Hematopoietic multipotent progenitor cell treated with erythropoietin and hydrocortisone succinate and interleukin-3 and kit ligand, for 17 days (in vitro differentiated cells): ENCODE results near the gene GATB.
"Not testable (repeated sequence)": the region's sequence is repeated elsewhere in the genome, so short reads cannot be mapped to it uniquely, and the experiment has no call there.

Source experiments
- DNase-seq: peaks from one replicate; pipeline ENCODE4 v3.0.0-alpha.2; 2015; ENCODE audit warnings: low spot score

The GATB gene

GRCh38 chr4:151784706-151785105, 23.9 kb upstream of the GATB start:
- DNase-seq: no peak

- no peak for DNase-seq
Measured at GRCh38 chr4:151783867-151784266, 23.1 kb upstream of the GATB start.

DNA sequence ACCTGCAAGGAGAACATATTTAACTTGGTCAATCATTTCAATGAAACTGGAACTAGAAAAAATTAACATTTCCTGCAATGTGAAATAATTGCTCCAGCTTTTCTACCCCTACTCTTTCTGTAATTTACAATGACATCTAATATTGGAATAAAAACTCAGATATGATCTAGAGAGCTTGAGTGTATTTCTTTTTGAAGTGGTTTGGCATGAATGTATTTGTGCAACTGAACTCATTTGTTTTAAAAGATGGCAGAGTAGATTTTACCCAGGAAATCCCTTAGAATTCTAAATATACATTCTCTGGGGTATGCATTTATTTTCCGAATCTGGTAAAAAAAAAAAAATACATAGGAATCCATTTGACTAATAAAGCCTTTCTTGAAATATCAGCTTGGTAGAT, 21.5 kb upstream of the GATB start:
- no peak for DNase-seq

GRCh38 chr4:151781026-151781425, 20.2 kb upstream of the GATB start:
- DNase-seq: no peak

DNA sequence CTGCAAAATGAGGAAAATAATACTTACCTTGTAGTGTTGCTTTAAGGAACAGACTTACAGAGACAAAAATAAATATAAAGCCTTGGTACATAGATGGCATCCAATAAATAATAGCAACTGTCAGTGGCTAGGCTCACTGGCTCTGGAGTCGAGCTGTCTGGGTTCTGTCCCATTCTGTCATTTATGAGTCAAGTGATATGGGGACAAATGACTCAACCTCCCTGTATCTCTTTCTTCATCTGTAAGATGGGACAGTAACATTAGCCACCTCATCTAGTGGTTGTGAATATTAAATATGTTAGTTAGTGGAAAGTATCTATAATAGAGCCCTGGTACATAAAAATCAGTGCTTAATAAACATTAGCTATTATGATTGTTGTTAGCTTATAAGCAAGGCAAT, 16.7 kb upstream of the GATB start:
- no peak for DNase-seq

DNA sequence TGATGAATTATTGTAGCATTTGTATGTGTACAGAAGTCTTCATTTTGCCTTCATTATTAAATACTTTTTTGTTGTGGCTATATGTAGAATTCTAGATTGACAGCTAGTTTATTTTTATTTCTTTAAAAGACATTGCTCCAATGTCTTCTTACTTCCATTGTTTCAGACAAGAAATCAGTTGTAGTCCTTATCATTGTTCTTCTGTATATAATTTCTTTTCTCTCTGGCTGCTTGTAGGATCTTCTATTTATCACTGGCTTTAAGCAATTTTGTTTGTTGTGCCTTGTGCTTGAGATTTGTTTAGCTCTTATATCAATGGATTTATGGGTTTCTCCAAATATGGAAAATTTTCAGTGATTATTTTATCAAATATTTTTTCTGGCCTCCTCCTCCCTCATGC, 13.5 kb upstream of the GATB start:
- DNase-seq: no peak

GRCh38 chr4:151772274-151772673, 11.5 kb upstream of the GATB start:
- DNase-seq: no peak

- DNase-seq: no peak
Measured at GRCh38 chr4:151771664-151772063, 10.9 kb upstream of the GATB start.

DNA sequence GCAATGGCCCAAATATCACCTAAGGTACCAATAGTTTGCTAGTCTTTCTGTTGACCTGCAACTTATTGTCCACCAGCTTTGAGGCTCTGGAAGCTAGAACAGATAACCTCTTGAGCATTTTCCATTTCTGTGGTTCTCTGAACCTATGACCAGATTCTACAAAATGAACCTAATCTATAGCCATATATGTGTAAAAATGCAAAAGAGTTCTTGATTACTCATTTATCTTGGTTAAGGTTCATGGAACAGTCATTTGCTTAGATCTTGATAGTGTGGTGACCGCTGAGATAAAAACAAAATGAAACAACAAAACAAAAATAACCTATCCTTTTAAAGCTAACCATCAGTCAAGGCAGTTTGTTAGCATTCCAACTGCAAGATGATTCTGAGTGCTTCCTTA, 9.3 kb upstream of the GATB start:
- DNase-seq: no peak

DNA sequence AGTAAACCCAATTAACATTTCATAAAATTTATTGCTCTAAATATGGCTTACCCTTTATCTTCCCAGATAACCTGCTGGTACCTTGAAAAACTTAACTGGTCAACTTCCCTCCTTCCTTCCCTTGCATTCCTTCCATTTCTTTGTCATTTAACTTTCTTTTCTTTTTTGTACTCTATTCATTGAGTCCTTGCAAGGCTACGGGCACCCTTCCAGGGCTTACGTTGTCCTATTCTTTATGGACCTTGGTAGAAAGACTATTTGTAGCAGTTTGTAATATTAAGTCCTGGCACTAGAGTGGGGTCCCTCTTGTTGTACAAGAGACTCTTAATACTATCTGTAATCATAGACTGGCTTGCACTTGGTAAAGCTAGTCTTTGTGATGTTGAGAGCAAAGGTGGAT, 8.0 kb upstream of the GATB start:
- no peak for DNase-seq

- DNase-seq: no peak
Measured at GRCh38 chr4:151766691-151767090, 5.9 kb upstream of the GATB start.

DNA sequence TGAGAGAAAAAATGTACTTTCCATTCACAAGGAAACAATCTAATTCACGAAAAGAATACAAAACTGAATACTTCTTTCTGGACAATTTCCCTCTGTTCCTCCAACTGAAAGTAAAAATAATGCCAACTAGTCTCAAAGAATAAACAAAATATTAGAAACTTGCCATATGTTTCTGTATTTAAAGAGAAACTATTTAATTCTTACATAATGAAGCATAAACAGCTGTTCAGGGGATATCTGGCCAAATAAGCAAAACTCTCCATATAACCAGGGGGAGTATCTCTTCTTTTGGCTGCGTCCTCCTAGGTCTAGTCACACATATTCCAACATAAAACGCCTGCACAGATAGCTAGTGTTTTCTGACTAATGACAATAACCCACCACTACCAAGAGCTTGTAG, 805 bp downstream of the GATB start:
- DNase-seq: no peak

GRCh38 chr4:151753056-151753455, 7.8 kb downstream of the GATB start:
- DNase-seq: no peak

GRCh38 chr4:151750156-151750555, 10.7 kb downstream of the GATB start:
- DNase-seq: no peak

GRCh38 chr4:151745481-151746231, 15.2 kb downstream of the GATB start:
- DNase-seq: peak; percentile 13

- DNase-seq: no peak
Measured at GRCh38 chr4:151744614-151745013, 16.2 kb downstream of the GATB start.

- DNase-seq: no peak
Measured at GRCh38 chr4:151743894-151744293, 16.9 kb downstream of the GATB start.

DNA sequence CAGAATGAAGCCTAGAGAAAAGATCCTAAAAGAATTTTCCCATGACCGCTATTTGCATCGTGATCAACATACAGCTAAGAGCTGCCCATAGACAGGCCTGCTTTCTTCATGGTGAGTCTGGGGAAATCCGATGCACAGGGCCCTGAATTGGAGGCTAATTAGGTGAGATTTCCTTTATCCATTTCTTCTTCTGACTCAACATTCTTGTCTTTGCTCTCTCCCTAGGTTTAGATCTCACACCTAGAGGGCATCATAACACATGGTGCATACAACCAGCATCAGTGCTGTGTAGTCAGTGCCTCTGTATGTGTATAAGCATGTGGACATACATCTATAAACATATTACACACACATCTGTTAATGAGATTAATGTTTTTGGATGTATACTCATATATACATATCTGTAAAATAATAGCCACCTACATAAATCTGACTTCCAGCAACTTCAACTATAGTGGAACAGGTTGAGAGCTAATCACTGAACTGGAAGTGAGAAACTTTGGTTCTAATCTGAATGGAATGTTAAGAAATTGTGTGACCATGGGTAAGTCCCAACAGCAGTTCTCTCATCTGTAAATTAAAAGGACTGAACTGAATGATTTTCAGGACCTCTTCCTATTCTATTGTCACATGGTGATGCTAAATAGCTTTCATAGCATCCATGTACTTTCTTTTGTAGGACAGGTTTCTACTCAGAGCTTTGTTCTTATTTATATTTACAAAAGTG, 17.5 kb downstream of the GATB start:
- no peak for DNase-seq

DNA sequence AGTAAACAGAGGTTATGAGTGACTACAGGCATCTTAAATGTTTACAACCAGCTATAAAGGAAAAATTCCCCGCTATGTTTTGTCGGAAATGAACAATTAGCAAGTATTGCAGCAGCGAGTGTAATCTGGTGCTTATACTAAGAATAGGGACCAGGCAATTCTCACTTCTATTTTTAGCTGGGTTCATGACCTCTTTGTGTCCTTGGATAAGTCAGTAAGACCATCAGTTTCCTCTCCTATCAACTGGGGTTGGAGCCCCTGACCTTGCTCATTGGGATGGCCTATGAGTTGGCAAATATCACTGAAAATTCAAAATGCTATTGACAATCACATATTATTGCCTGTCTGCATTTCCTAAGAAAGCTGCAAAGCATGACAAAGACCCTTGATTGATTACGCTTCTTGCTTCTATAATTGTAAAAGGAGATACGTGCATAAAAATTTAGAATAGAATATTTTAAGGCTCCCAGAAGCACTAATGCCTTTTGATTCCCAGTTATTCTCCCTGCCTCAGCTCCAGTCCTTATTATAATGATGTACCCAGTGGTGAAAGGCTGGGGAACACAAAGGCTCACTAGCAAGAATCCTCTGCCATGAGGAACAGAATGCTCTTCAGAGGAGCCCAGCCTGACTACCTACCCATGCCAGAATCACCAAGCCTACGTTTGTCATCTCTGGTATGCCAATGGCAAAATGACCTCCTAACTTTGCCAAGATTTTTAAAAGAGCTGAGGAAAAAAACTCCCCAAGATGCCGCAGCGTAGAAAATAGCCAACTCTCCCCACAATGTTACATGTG, 21.9 kb downstream of the GATB start:
- DNase-seq: no peak

DNA sequence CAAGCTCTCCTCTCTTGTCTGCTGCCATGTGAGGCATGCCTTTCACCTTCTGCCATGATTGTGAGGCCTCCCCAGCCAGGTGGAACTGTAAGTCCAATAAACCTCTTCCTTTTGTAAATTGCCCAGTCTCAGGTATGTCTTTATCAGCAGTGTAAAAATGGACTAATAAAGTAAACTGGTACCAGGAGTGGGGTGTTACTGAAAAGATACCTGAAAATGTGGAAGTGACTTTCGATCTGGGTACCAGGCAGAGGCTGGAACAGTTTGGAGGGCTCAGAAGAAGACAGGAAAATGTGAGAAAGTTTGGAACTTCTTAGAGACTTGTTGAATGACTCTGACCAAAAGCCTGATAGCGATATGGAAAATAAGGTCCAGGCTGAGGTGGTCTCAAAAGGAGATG, 24.0 kb downstream of the GATB start:
- not testable (repeated sequence) for DNase-seq

DNA sequence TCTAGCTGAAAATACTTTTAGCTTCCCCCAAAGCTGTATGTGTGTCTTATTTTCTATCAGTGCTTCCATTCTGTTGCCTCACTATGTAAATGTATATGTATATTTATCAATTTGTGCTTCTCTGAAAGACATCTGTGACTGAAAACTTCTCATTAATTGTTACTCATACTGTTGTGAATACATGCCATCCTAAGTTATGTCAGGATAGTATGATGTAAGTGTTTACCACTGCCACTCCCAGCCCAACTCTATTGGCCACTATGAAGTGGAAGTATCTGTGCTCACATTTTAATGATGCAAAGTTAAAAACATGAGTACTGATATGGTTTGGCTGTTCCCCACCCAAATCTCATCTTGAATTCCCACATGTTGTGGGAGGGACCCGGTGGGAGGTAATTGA, 24.4 kb downstream of the GATB start:
- DNase-seq: no peak

GRCh38 chr4:151731670-151732069, 29.1 kb downstream of the GATB start:
- not testable (repeated sequence) for DNase-seq
